Gastroesophageal sphincter (tissue), 3 donors: Measurements from ENCODE around the gene RIMBP2.

ENCODE experiments used
- EP300 ChIP-seq: sonication (generic); formaldehyde crosslinking; IDR thresholded peaks from one replicate; pipeline ENCODE4 v1.6.1; 2017; ENCODE audit warnings: antibody characterized with exemption, mild to moderate bottlenecking
- TF ChIP-seq, protein P1 (sequence below), 4 experiments: fragments of 200-600 bp in 2 of 4; fragments of 450-650 bp in 2 of 4; sonication (generic) in 1 of 4; IDR thresholded peaks; one replicate each; pipeline ENCODE4 v1.5.1; 2017 to 2019; ENCODE audit warnings: antibody characterized with exemption in 4 of 4, mild to moderate bottlenecking in 2 of 4, moderate library complexity in 2 of 4

DNA sequence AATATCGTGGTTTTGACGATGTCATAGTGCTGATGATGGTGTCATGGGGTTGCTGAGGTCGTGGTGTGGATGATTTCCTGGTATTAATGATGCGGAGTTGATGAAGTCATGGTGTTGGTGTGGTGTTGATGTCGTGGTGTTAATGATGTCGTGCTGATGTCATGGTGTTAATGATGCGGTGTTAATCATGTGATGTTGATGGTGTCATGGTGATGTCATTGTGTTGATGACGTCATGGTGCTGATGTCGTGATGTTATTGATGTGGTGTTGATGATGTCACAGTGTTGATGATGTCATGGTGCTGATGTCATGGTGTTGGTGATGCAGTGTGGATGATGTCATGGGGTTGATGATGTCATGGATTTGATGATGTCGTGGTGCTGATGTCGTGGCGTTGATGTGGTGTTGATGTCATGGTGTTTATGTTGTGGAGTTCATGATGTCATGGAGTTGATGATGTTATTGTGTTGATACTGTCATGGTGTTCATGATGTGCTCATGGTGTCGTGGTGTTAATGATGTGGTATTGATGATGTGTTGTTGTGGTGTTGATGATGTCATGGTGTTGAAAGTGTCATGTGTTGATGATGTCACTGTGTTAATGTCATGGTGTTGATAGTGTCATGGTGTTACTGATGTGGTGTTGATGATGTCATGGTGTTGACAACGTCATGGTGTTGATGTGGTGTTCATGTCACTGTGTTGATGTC lies 48.5 kb upstream of the RIMBP2 start:
- TF ChIP-seq, protein P1, sequence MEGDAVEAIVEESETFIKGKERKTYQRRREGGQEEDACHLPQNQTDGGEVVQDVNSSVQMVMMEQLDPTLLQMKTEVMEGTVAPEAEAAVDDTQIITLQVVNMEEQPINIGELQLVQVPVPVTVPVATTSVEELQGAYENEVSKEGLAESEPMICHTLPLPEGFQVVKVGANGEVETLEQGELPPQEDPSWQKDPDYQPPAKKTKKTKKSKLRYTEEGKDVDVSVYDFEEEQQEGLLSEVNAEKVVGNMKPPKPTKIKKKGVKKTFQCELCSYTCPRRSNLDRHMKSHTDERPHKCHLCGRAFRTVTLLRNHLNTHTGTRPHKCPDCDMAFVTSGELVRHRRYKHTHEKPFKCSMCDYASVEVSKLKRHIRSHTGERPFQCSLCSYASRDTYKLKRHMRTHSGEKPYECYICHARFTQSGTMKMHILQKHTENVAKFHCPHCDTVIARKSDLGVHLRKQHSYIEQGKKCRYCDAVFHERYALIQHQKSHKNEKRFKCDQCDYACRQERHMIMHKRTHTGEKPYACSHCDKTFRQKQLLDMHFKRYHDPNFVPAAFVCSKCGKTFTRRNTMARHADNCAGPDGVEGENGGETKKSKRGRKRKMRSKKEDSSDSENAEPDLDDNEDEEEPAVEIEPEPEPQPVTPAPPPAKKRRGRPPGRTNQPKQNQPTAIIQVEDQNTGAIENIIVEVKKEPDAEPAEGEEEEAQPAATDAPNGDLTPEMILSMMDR (IDR thresholded peaks at IDR 0.05): no peak
- no peak for TF ChIP-seq EP300
